CD8-positive, alpha-beta memory T cell (primary cell): ENCODE data around the gene MCF2L2. TPM values are rescaled to one million over a fixed set of nuclear protein-coding genes. Genes with fewer than 3 reads are reported as not detected.

ENCODE experiments used
- CTCF ChIA-PET: fragments of 350-600 bp; sonication (Branson Sonifier 250); formaldehyde crosslinking; loops from one replicate; lab custom pipeline; 2021; ENCODE audit warnings: antibody characterized with exemption; lab: Charles Lee
- POLR2A ChIA-PET: fragments of 350-600 bp; sonication (Branson Sonifier 250); formaldehyde crosslinking; loops from one replicate; lab custom pipeline; 2021; ENCODE audit warnings: antibody characterized with exemption; lab: Charles Lee
- DNase-seq, 5 donors: peaks; one replicate each; pipeline versions ENCODE4 v3.0.0 to v3.0.0-alpha.2; 2020 to 2022; ENCODE audit warnings: mixed read lengths in 1 of 5
- H3K27ac ChIP-seq: one replicate; pipeline ENCODE4 v1.7.0; 2013; ENCODE audit warnings: low read depth, mild to moderate bottlenecking, low read length, moderate library complexity
- H3K27me3 ChIP-seq: 2 replicates; pipeline ENCODE4 v1.7.0; 2013; ENCODE audit warnings: low read length, mild to moderate bottlenecking; ENCODE audit not compliant: insufficient read depth, poor library complexity, severe bottlenecking
- H3K36me3 ChIP-seq: 2 replicates; pipeline ENCODE4 v1.7.0; 2013; ENCODE audit warnings: mild to moderate bottlenecking, low read length, moderate library complexity; ENCODE audit not compliant: insufficient read depth
- H3K4me1 ChIP-seq: 2 replicates; pipeline ENCODE4 v1.7.0; 2013; ENCODE audit warnings: mild to moderate bottlenecking, low read length, moderate library complexity; ENCODE audit not compliant: insufficient read depth
- H3K4me3 ChIP-seq: 2 replicates; pipeline ENCODE4 v1.7.0; 2013; ENCODE audit warnings: mild to moderate bottlenecking, low read length
- H3K9me3 ChIP-seq: 2 replicates; pipeline ENCODE4 v1.7.0; 2013; ENCODE audit warnings: mild to moderate bottlenecking, low read length
- H3K27ac Mint-ChIP-seq, 8 donors: one replicate each; pipeline ENCODE4 v1.8.0; 2020 to 2021; ENCODE audit warnings: mixed read lengths in 8 of 8, mild to moderate bottlenecking in 6 of 8, inconsistent platforms in 3 of 8, moderate library complexity in 3 of 8
- H3K27me3 Mint-ChIP-seq, 2 donors: one replicate each; pipeline ENCODE4 v1.8.0; 2020 to 2021; ENCODE audit warnings: mixed read lengths in 2 of 2, mild to moderate bottlenecking in 1 of 2, moderate library complexity in 1 of 2
- H3K36me3 Mint-ChIP-seq, 3 donors: one replicate each; pipeline ENCODE4 v1.8.0; 2020 to 2021; ENCODE audit warnings: mixed read lengths in 3 of 3, inconsistent platforms in 1 of 3, mild to moderate bottlenecking in 1 of 3
- H3K4me1 Mint-ChIP-seq, 3 donors: one replicate each; pipeline ENCODE4 v1.8.0; 2020 to 2021; ENCODE audit warnings: mixed read lengths in 3 of 3, inconsistent platforms in 1 of 3, mild to moderate bottlenecking in 1 of 3
- H3K4me3 Mint-ChIP-seq, 7 donors: one replicate each; pipeline ENCODE4 v1.8.0; 2020 to 2021; ENCODE audit warnings: mixed read lengths in 7 of 7, mild to moderate bottlenecking in 6 of 7, moderate library complexity in 4 of 7, inconsistent platforms in 2 of 7
- H3K9me3 Mint-ChIP-seq, 5 donors: one replicate each; pipeline ENCODE4 v1.8.0; 2020 to 2022; ENCODE audit warnings: mixed read lengths in 5 of 5, mild to moderate bottlenecking in 3 of 5, moderate library complexity in 2 of 5, inconsistent platforms in 1 of 5
- polyA plus RNA-seq: library from polyadenylated mRNA; unstranded; fragments of 300-500 nt; fragmentation: Illumina TruSeq; gene quantifications from one replicate; pipeline ENCODE4 v1.2.3, GENCODE V29; 2021
- total RNA-seq, 2 experiments: library from RNA; stranded (reverse); gene quantifications; one replicate each; pipeline ENCODE4 v1.2.3, GENCODE V29; 2021

The MCF2L2 gene
- total and polyA plus RNA-seq, 3 experiments from 2014 or later = 0.78 to 3.5 (median 2.8) TPM

GRCh38 chr3:183254487-183255347, 173.7 kb downstream of the MCF2L2 start:
- ChIA-PET CTCF (no interaction called here), POLR2A (no interaction called here)
- Mint-ChIP-seq H3K27me3 (peaks cover 28 to 61% of the 10 kb centered on the region in 2 donors), H3K4me3 (peak overlapping the region; percentile 70 to 81 (median 73)), H3K4me1 (peaks cover 8 to 16% (median 11%) of the 10 kb centered on the region in 3 donors), H3K9me3 (no peaks in the 10 kb centered on the region), H3K36me3 (peaks cover 0 to 8% (median 2%) of the 10 kb centered on the region in 3 donors), H3K27ac (peak overlapping the region in 4 of 8 donors; percentile 36 to 86 (median 63))
- Histone ChIP-seq H3K4me1 (no peaks in the 10 kb centered on the region), H3K9me3 (no peaks in the 10 kb centered on the region), H3K27me3 (peaks cover 21% of the 10 kb centered on the region), H3K27ac (peak overlapping the region; percentile 55), H3K4me3 (peak overlapping the region; percentile 17), H3K36me3 (no peaks in the 10 kb centered on the region)
- peak in 1 of 5 donors; percentile 5 for DNase-seq

- Histone ChIP-seq H3K36me3 (no peaks in the 10 kb centered on the region), H3K27ac (peak overlapping the region; percentile 67), H3K4me1 (no peaks in the 10 kb centered on the region), H3K9me3 (no peaks in the 10 kb centered on the region), H3K27me3 (peaks cover 21% of the 10 kb centered on the region), H3K4me3 (peak overlapping the region; percentile 74)
- ChIA-PET CTCF (no interaction called here), POLR2A (no interaction called here)
- DNase-seq = peak in 3 of 5 donors; percentile 9 to 12 (median 12)
- Mint-ChIP-seq H3K27me3 (peaks cover 29 to 56% of the 10 kb centered on the region in 2 donors), H3K4me1 (peaks cover 8 to 16% (median 11%) of the 10 kb centered on the region in 3 donors), H3K9me3 (no peaks in the 10 kb centered on the region), H3K27ac (peak overlapping the region in 4 of 8 donors; percentile 9 to 90 (median 38)), H3K36me3 (peaks cover 0 to 8% (median 4%) of the 10 kb centered on the region in 3 donors), H3K4me3 (peak overlapping the region in 6 of 7 donors; percentile 76 to 80 (median 78))
Measured at GRCh38 chr3:183253528-183254486, 174.6 kb downstream of the MCF2L2 start.

- no peaks in the 10 kb centered on the region for H3K4me1 ChIP-seq
Measured at GRCh38 chr3:183252973-183253527, 175.4 kb downstream of the MCF2L2 start, which contains the start of gene B3GNT5. TSS of gene B3GNT5 (plus strand) at chr3:183253253. CDS start at chr3:183269799, 16,546 bp downstream.

GRCh38 chr3:183252118-183252782, 176.2 kb downstream of the MCF2L2 start:
- H3K36me3 ChIP-seq = no peaks in the 10 kb centered on the region
- Mint-ChIP-seq H3K9me3 (no peaks in the 10 kb centered on the region), H3K36me3 (peaks cover 0 to 8% (median 4%) of the 10 kb centered on the region in 3 donors), H3K27ac (peak overlapping the region in 2 of 8 donors; percentile 2 to 71), H3K4me1 (peaks cover 8 to 16% (median 11%) of the 10 kb centered on the region in 3 donors), H3K27me3 (peaks cover 20 to 44% of the 10 kb centered on the region in 2 donors), H3K4me3 (peak overlapping the region in 6 of 7 donors; percentile 61 to 80 (median 68))
- no peaks in the 10 kb centered on the region for H3K4me1 ChIP-seq
- H3K27ac ChIP-seq = no peak overlapping the region
- ChIA-PET POLR2A (no interaction called here), CTCF (interaction anchor here (0.9 kb wide), 1 partner anchor 10 kb away, joined by 3 read pairs; no protein-coding TSS in a partner anchor)
- no peaks in the 10 kb centered on the region for H3K9me3 ChIP-seq
- H3K27me3 ChIP-seq = peaks cover 21% of the 10 kb centered on the region
- no peak for DNase-seq
- peak overlapping the region; percentile 36 for H3K4me3 ChIP-seq

More at GRCh38 chr3:183252973-183253527, 175.4 kb downstream of the MCF2L2 start, which contains the start of gene B3GNT5:
- Histone ChIP-seq H3K27ac (peak within 1 kb of the TSS; percentile 67), H3K27me3 (peaks cover 21% of the 10 kb centered on the region), H3K9me3 (no peaks in the 10 kb centered on the region), H3K36me3 (no peaks in the 10 kb centered on the region), H3K4me3 (peak within 1 kb of the TSS; percentile 74)
- Mint-ChIP-seq H3K4me3 (peak within 1 kb of the TSS in 6 of 7 donors; percentile 76 to 80 (median 80)), H3K4me1 (peaks cover 8 to 16% (median 11%) of the 10 kb centered on the region in 3 donors), H3K27ac (peak within 1 kb of the TSS in 6 of 8 donors; percentile 2 to 90 (median 66)), H3K36me3 (peaks cover 0 to 8% (median 4%) of the 10 kb centered on the region in 3 donors), H3K27me3 (peaks cover 26 to 51% of the 10 kb centered on the region in 2 donors), H3K9me3 (no peaks in the 10 kb centered on the region)
- POLR2A ChIA-PET = no interaction called here
- DNase-seq = peak in 2 of 5 donors; percentile 21 to 23
- CTCF ChIA-PET = no interaction called here

- H3K4me1 Mint-ChIP-seq = peaks cover 4 to 9% (median 6%) of the 10 kb centered on the region in 3 donors
- Histone ChIP-seq H3K36me3 (no peaks in the 10 kb centered on the region), H3K4me3 (no peak overlapping the region), H3K9me3 (no peaks in the 10 kb centered on the region), H3K27me3 (peaks cover 13% of the 10 kb centered on the region), H3K27ac (no peak overlapping the region), H3K4me1 (no peaks in the 10 kb centered on the region)
- CTCF ChIA-PET = no interaction called here
- no peak overlapping the region for H3K4me3 Mint-ChIP-seq
- H3K27ac Mint-ChIP-seq = no peak overlapping the region
- no peaks in the 10 kb centered on the region for H3K9me3 Mint-ChIP-seq
- POLR2A ChIA-PET = no interaction called here
- peaks cover 14 to 18% of the 10 kb centered on the region in 2 donors for H3K27me3 Mint-ChIP-seq
- DNase-seq = no peak
- peaks cover 0 to 4% (median 4%) of the 10 kb centered on the region in 3 donors for H3K36me3 Mint-ChIP-seq
Measured at GRCh38 chr3:183249006-183249718, 179.3 kb downstream of the MCF2L2 start.

GRCh38 chr3:183247011-183247589, 181.3 kb downstream of the MCF2L2 start:
- DNase-seq = no peak
- Histone ChIP-seq H3K4me3 (no peak overlapping the region), H3K27ac (no peak overlapping the region), H3K36me3 (no peaks in the 10 kb centered on the region), H3K9me3 (no peaks in the 10 kb centered on the region), H3K4me1 (no peaks in the 10 kb centered on the region), H3K27me3 (no peaks in the 10 kb centered on the region)
- Mint-ChIP-seq H3K27me3 (peaks cover 5% of the 10 kb centered on the region in 2 donors), H3K9me3 (peaks cover 10 to 15% (median 13%) of the 10 kb centered on the region in 5 donors), H3K4me1 (no peaks in the 10 kb centered on the region), H3K4me3 (no peak overlapping the region), H3K36me3 (peaks cover 2 to 18% (median 2%) of the 10 kb centered on the region in 3 donors), H3K27ac (no peak overlapping the region)
- CTCF ChIA-PET = no interaction called here
- POLR2A ChIA-PET = no interaction called here
